NCI-H226 (cell line): ENCODE results near the gene DHRS7B.
"Not testable (repeated sequence)": the region's sequence is repeated elsewhere in the genome, so short reads cannot be mapped to it uniquely, and the experiment has no call there.

ENCODE experiments used
- DNase-seq: peaks from one replicate; pipeline ENCODE4 v3.0.0-alpha.2; 2015

The DHRS7B gene

GRCh38 chr17:21113049-21113690 lies 13.6 kb upstream of the DHRS7B start:
- DNase-seq = no peak

DNA sequence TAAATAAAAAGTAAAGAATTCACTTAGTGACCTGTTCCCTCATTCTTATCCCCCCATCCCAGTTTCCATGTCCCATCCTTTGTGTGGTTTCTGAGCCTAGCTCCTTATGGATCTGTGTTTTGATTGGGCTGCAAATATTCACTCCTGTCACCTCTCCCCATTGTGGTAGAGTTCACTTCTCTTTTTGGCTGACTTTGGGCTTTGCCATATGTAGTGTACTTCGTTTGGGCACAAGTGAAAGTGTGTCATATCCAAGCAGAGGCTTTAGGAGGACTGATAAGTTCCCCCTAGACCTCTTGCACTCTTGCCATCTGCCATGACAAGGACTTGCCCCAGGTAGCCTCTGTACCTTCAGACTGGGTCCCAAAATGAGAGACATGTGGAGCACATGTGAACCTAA lies 13.0 kb upstream of the DHRS7B start:
- DNase-seq = no peak

GRCh38 chr17:21114791-21115190 lies 12.0 kb upstream of the DHRS7B start:
- DNase-seq = not testable (repeated sequence)

- DNase-seq = peak; percentile 40
Measured at GRCh38 chr17:21119247-21119918, 7.4 kb upstream of the DHRS7B start.

DNA sequence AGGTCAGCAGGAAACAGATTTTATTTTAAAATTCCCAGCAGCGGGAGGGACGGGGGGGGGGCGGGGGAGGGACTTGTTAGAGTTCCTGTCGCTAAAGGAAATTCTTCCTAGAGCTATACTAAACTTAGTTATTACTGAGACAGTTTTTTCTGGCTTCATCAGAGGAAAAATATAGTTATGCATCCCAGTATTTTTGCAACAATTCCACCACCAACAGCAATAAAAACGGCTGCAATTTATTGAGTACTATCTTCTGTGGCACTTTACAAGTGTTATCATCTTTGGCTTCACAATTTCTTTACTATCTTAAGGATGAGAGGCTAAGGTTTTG lies 6.9 kb upstream of the DHRS7B start:
- no peak for DNase-seq

GRCh38 chr17:21124086-21124485 lies 2.7 kb upstream of the DHRS7B start:
- no peak for DNase-seq

- DNase-seq = not testable (repeated sequence)
Measured at GRCh38 chr17:21124517-21124916, 2.2 kb upstream of the DHRS7B start.

DNA sequence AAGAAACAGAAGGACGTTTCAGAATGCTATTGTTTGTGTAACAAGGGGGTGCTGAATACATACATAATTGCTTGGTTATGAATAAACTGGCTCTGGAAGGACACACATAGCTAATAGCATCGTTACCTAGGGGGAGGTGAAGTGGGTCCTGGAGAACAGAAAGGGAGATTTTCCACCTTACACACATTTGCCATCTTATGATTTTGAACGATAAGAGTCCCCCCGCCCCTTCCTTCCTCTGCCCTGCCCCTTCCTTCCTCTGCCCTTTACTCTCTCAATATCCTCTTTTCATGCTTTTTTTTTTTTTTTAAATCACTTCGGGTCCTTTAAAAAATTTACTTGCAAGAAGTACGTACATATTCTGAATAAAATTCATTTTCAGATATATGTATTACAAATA lies 902 bp upstream of the DHRS7B start:
- DNase-seq = no peak

- DNase-seq = no peak
Measured at GRCh38 chr17:21127509-21128077, 829 bp downstream of the DHRS7B start.

GRCh38 chr17:21129023-21129681 lies 2.4 kb downstream of the DHRS7B start:
- DNase-seq = no peak

GRCh38 chr17:21131137-21131536 lies 4.4 kb downstream of the DHRS7B start:
- no peak for DNase-seq

GRCh38 chr17:21132428-21132827 lies 5.7 kb downstream of the DHRS7B start:
- DNase-seq = no peak

DNA sequence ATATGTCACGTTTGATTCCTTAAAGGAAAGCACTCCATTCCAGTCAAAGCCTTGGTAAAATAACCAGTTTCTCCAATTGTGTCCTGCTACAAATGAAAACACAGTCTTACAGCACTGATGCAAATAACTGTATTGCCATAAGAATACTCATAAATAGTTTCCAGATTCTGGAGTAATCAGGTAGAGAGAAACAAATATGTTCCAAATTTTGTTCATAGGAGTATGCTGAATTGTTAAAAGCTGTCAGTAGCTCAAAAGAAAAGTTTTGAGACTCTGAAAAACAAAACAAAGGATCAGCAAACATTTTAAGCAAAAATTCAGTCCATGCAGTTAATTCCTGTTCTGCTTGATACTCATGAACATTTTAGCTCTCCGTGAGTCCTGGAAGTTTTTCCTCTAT lies 7.8 kb downstream of the DHRS7B start:
- DNase-seq = no peak

DNA sequence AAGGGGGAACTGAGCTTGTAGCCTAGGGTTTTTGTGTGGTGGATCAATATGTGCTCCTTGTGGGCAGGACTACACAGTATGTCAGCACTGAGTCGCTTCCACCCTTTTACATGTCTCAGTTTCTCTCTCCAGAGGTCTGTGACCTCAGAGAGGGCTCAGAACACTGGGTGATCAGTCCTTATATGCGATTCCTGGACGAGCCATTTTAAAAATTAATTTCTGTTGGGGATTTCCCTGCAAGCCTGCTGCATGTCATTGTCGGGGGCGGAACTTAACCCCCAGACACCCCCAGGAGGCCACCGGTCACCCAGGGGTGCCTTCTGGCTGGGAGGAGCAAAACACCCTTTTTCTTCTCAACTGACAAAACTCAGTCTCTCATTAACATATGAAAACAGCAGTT lies 14.1 kb downstream of the DHRS7B start:
- DNase-seq = no peak

DNA sequence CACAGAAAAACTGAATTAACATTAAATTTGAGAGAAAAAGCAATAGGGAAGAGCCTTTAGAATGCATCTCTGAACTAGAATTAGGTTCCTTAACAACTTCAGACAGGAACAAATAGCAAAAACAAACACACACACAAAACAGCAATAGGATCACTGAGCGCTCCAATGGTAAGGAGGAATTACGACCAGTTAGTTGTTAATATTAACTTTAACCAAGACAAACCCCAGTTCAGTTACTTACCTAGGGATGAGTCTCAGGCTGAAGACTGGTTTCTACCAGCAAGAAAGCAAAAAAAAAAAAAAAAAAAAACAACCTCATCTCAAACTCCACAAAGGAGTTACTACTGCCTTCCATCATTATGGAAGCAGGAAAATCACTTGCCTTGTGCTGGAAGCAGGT lies 14.6 kb downstream of the DHRS7B start:
- no peak for DNase-seq

DNA sequence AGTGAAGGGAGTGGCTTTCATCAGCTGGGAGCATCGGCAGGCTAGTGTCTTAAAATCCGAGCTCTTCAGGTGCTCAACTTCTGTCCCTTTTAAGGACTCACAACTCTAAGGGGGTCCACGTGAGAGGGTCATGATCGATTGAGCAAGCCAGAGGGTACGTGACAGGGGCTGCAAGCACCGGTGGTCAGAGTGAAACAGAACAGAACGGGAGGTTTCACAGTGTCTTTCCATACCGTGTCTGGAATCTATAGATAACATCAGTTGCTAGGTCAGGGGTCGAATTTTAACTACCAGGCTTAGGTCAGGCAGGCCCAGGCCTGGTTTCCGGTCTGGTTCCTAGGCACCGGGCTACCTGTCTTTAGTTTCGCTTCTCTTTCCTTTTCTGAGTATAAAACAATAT lies 15.3 kb downstream of the DHRS7B start:
- DNase-seq = not testable (repeated sequence)

- DNase-seq = no peak
Measured at GRCh38 chr17:21143695-21144094, 16.9 kb downstream of the DHRS7B start.

GRCh38 chr17:21144299-21144698 lies 17.5 kb downstream of the DHRS7B start:
- DNase-seq = not testable (repeated sequence)

DNA sequence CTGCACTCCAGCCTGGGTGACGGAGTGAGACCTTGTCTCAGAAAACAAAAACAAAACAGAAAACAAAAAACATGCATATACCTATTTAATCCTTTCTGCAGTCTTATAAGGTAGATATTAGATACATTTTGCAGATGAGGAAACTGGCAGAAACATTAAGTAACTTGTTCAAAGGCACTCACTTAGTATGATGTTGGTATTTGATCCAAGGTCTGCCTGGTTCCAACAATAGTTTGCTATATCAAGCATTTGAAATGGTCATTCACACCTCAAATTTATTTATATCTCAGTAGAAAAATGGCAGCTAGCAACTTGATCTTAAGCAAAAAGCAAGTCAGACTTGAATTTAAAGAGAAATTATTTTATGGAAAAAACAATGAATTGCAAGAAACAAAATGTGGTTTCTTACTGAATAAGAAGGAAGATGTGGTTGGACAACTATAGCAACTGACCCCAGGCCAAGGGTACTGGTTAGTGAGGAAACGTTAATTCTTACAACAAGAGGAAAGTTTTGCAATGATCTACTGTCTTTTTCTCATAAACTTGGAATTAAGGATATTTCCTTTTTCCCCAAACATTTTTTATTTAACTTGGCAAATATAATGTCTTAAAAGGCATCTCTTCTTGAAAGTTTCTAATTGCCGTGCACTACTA lies 19.7 kb downstream of the DHRS7B start:
- DNase-seq = no peak

DNA sequence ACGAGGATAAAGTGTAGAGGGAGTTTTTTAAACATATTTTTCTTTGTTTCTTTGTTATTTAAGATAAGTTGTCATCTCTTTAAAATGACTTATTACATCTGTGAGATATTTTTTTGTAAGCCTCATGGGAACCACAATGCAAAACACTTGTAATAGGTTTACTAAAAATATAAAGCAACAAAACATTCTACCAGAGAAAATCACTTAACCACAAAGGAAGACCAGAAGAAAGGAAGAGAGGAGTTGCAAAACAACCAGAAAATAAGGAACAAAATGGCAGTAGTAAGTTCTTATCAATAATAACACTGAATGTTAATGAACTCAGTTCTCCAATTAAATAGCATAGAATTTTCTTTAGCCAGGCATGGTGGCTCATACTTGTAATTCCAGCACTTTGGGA lies 22.9 kb downstream of the DHRS7B start:
- DNase-seq = no peak

DNA sequence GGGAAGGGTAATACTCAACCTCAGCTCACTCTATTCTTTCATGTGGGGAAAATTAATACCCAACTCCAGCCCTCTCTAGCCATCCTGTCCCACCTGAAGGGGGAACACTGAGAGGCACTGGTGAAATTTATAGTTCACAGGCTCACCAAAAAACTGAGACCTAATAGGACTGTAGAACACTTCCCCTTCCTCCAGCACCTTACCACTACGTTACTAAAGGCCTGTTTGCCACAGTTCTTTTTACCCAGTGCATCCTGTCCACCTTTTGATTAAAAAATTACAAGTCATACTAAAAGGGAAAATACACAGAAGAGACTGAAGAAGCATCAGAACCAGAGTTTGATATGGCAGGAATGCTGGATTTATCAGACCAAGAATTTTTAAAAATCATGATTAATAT lies 26.0 kb downstream of the DHRS7B start:
- DNase-seq = no peak

GRCh38 chr17:21157586-21158370 lies 31.0 kb downstream of the DHRS7B start:
- no peak for DNase-seq

DNA sequence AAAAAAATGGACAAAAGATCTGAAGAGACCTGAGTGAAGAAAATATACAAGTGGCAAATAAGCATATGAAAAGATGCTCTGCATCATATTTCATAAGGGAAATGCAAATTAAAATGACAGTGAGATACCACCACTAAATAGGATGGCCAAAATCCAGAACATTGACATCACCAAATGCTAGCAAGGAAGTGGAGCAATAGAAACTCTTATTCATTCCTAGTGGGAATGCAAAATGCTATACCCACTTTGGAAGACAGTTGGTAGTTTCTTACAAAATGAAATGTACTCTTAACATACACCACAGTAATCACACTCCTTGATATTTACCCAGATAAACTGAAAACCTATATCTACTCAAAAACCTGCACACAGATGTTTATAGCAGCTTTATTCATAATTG lies 33.6 kb downstream of the DHRS7B start:
- DNase-seq = no peak
